Measurements from ENCODE around the gene NUDT8.

The NUDT8 gene

DNA sequence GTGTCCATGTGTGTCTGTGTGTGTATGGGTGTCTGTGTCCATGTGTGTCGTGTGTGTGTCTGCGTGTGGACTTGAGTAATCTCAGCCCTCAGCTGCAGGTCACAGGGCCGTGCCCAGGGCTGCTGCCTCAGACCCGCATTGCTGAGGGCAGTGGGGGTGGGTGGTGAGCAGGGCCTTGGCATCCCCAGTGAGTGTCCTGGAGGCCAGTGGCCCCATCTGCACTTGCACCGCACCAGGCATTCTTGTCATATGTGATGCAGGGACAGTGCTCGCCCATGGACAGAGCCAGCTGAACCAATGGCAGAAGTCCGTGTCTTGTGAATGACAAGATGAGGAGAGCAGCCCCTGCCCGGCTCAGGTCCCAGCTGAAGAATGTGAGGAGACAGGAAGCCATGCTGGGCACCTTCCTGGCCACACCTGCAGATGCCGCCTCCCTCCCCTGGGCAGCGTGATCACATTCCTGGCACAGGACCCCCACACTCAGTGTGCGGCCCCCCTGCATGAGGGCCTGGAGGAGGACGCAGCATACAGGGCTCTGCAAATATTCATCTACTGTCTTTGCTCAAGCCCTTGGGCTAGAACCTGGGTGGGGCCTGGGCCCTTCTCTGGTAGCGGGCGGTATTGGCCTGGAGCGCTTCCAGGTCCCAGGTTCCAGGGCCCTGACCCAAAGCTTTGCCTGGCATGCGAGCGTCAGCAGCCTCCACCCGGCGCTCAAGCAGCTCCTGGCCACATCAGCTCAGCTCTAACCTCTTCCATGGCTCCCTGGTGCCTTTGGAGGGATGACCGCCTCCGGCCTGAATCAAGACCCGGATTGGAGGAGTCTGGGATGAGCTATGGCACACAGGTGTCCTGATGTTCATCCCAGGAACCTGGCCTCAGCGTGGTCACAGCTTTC is 40.8 kb upstream of the NUDT8 start:
- TF ChIP-seq, protein P1, sequence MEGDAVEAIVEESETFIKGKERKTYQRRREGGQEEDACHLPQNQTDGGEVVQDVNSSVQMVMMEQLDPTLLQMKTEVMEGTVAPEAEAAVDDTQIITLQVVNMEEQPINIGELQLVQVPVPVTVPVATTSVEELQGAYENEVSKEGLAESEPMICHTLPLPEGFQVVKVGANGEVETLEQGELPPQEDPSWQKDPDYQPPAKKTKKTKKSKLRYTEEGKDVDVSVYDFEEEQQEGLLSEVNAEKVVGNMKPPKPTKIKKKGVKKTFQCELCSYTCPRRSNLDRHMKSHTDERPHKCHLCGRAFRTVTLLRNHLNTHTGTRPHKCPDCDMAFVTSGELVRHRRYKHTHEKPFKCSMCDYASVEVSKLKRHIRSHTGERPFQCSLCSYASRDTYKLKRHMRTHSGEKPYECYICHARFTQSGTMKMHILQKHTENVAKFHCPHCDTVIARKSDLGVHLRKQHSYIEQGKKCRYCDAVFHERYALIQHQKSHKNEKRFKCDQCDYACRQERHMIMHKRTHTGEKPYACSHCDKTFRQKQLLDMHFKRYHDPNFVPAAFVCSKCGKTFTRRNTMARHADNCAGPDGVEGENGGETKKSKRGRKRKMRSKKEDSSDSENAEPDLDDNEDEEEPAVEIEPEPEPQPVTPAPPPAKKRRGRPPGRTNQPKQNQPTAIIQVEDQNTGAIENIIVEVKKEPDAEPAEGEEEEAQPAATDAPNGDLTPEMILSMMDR (IDR thresholded peaks at IDR 0.05; ENCODE audit: low read depth, low read length): no peak
- DNase-seq (ENCODE audit: low read depth in 2 of 2): no peak

DNA sequence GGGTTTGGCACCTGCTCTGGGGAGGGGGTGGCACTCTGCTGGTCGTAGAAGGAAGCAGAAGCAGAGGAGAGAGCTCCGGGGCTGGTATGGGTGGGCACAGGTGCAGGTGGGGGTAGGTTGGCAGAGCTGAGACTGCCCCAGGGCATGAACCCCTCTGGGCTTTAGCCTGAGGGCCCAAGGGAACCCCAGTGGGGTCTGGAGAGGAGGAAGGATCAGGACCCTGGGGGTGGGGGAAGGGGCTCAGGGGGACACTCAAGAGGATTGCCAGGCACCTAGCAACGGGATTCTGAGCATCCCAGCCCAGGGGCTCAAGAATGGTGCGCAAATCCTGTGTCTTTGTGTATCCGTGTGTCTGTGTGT is 38.4 kb upstream of the NUDT8 start:
- TF ChIP-seq, protein P1 (IDR thresholded peaks at IDR 0.05; ENCODE audit: low read depth, low read length): no peak
- H3K4me3 ChIP-seq (replicated peaks in 1 of 2; ENCODE audit: low read depth in 2 of 2, low read length in 2 of 2): no peak overlapping the region
- DNase-seq (ENCODE audit: low read depth in 2 of 2): no peak

More for the DNA sequence above, 40.8 kb upstream of the NUDT8 start:
- no peak overlapping the region for H3K4me3 ChIP-seq (replicated peaks in 1 of 2; ENCODE audit: low read depth in 2 of 2, low read length in 2 of 2)

DNA sequence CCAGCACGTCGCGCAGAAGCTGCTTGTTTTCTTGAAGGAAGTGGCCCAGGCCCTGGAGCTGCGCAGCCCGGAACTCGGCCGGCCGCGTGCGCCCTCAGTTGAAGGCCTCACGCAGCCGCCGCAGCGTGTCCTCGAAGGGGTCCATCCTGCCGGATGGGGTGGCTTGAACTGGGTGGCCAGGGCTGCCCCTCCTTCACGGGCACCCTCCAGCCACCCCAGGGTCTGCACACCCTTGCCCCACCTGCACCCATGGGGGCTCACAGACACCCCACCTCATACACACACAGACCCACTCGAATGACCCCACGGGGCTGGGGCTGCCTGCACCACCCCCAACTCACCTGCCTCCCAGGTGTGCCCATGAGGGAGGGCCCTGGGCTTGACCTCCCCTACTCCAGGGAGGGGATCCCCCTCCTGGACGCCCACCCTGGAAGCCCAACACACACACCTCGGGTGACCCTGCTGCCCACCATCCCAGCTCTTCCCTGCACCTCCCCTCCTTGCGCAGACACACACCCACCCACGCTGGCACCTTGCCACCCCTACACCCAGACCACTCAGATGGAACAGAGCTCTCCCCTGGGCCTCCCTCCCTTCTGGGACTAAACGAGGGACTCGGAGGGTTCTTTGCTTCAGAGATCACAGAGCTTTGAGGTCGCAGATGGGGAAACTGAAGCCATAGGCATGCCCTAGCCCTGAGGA is 37.9 kb upstream of the NUDT8 start:
- no peak overlapping the region for H3K4me3 ChIP-seq (replicated peaks in 1 of 2; ENCODE audit: low read depth in 2 of 2, low read length in 2 of 2)
- DNase-seq (ENCODE audit: low read depth in 2 of 2): no peak
- TF ChIP-seq, protein P1 (IDR thresholded peaks at IDR 0.05; ENCODE audit: low read depth, low read length): no peak

DNA sequence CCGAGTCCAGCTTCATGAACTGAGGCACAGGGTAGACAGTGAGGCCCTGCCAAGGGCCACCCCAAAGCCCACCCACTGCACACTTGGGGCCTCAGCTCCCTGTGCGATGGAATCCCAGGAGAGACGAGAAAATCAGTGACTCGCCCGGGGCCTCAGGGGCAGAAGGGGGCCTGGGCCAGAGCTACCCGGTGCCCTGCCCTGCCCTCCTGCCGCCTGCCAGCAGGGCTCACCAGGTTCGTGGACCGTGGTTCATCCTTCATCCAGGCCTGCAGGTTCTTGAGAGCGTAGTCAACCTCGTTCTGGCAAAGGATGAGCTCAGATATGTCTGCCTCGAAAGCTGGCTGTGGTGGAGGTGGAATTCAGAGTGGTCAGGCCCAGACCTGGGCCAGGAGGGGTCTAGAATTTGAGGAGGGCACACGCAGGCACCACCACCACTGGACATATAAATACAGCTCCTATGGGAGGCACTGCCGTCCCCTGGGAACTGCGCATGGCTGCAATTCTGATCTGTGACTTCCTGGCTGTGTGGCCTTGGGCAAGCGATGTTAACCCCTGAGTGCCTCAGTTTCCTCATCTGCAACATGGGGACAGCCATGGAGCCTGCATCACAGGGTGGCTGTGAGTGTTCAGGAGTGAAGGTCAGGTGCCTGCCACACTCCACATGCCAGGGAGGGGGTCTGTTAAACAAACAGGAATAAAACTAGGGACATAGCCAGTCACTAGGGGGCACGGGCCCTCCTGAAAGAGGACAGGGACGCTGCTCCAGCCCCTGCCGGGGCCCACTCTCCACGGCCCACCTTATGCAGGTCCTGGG is 37.1 kb upstream of the NUDT8 start:
- TF ChIP-seq, protein P1 (IDR thresholded peaks at IDR 0.05; ENCODE audit: low read depth, low read length): no peak
- no peak overlapping the region for H3K4me3 ChIP-seq (replicated peaks in 1 of 2; ENCODE audit: low read depth in 2 of 2, low read length in 2 of 2)
- no peak for DNase-seq (ENCODE audit: low read depth in 2 of 2)

DNA sequence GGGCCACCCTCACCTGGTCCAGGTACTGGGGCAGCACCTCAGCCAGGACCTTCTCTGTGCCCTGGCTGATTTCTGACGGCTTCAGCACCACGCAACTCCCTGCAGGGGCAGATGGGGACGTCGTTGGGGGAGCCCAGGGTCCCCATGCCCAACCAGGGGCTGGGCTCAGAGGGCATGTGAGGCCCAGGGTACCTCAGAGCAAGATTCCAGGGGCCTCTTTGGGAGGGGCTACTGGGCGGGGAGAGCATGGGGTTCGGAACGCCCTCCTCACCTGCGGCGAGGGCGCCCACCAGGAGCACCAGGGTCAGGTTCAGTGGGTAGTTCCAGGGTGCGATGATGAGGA is 36.5 kb upstream of the NUDT8 start:
- no peak for DNase-seq (ENCODE audit: low read depth in 2 of 2)
- TF ChIP-seq, protein P1 (IDR thresholded peaks at IDR 0.05; ENCODE audit: low read depth, low read length): no peak
- H3K4me3 ChIP-seq (replicated peaks in 1 of 2; ENCODE audit: low read depth in 2 of 2, low read length in 2 of 2): no peak overlapping the region

DNA sequence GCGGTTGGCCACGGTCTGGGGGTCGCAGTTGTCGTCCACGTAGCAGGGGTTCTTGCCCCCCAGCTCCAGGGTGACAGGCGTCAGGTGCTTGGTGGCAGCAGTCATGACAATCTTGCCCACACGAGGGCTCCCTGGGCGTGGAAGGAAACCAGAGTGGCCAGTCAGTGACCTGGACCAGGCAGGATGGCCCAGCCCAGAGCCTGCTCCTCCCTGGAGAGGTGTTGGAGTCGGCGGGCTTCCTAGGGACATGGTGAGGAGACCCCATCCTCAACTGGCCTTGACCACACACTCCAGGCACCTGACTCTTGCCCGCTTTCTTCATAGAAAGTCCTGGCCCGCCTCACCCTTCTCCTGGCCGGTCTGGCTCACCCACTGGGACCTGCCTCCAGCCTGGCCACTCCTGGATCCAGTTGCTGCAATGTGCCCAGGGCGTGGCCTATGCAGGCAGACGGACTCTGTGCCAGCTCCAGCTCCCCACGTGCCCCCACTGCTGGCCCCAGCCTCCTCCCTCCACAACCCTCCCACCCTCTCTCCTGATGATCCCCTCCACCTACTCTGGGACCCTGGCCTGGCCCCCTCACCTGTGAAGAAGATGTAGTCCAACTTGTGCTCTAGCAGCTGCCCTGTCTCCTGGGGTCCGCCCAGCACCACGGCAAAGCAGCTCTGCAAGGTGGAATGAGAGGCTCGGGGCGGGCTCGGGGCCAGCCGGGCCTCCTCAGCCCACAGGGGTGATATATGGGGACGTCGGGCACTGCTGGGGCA is 36.0 kb upstream of the NUDT8 start:
- TF ChIP-seq, protein P1 (IDR thresholded peaks at IDR 0.05; ENCODE audit: low read depth, low read length): no peak
- DNase-seq (ENCODE audit: low read depth in 2 of 2): no peak
- no peak overlapping the region for H3K4me3 ChIP-seq (replicated peaks in 1 of 2; ENCODE audit: low read depth in 2 of 2, low read length in 2 of 2)
